GM18499 (cell line): ENCODE data around the gene GNAT3.

Experiments
- ATAC-seq: cut with Tn5 transposase; IDR thresholded peaks from one replicate; pipeline ENCODE4 v1.9.1; 2021; ENCODE audit warnings: moderate number of reproducible peaks; ENCODE audit not compliant: insufficient read depth, unreplicated experiment

Gene GNAT3

GRCh38 chr7:80511964-80512363 is at the start of gene GNAT3:
Gene GNAT3, minus strand, starts transcription at chr7:80512064. Its CDS starts 138 bp downstream, at chr7:80511926.
- ATAC-seq, result no peak

GRCh38 chr7:80558116-80558515 is 46.3 kb upstream of the GNAT3 start:
- ATAC-seq, result no peak

GRCh38 chr7:80552031-80552694 is 40.3 kb upstream of the GNAT3 start:
- ATAC-seq, result no peak

- ATAC-seq, result no peak
Measured at GRCh38 chr7:80550005-80550404, 38.1 kb upstream of the GNAT3 start.

GRCh38 chr7:80548840-80549530 is 37.1 kb upstream of the GNAT3 start:
- no peak for ATAC-seq

- no peak for ATAC-seq
Measured at GRCh38 chr7:80542398-80542797, 30.5 kb upstream of the GNAT3 start.

GRCh38 chr7:80540836-80541235 is 29.0 kb upstream of the GNAT3 start:
- ATAC-seq, result no peak

GRCh38 chr7:80537091-80537490 is 25.2 kb upstream of the GNAT3 start:
- no peak for ATAC-seq

GRCh38 chr7:80536426-80536825 is 24.6 kb upstream of the GNAT3 start:
- ATAC-seq, result no peak

- no peak for ATAC-seq
Measured at GRCh38 chr7:80533287-80533686, 21.4 kb upstream of the GNAT3 start.

GRCh38 chr7:80532153-80532552 is 20.3 kb upstream of the GNAT3 start:
- ATAC-seq, result no peak

GRCh38 chr7:80530136-80530535 is 18.3 kb upstream of the GNAT3 start:
- ATAC-seq, result no peak

- no peak for ATAC-seq
Measured at GRCh38 chr7:80529362-80529761, 17.5 kb upstream of the GNAT3 start.

- no peak for ATAC-seq
Measured at GRCh38 chr7:80528689-80529088, 16.8 kb upstream of the GNAT3 start.

- ATAC-seq, result no peak
Measured at GRCh38 chr7:80526472-80526871, 14.6 kb upstream of the GNAT3 start.

- no peak for ATAC-seq
Measured at GRCh38 chr7:80524693-80525092, 12.8 kb upstream of the GNAT3 start.

- ATAC-seq, result no peak
Measured at GRCh38 chr7:80521809-80522208, 9.9 kb upstream of the GNAT3 start.

GRCh38 chr7:80520199-80520598 is 8.3 kb upstream of the GNAT3 start:
- no peak for ATAC-seq

GRCh38 chr7:80517282-80517747 is 5.5 kb upstream of the GNAT3 start:
- no peak for ATAC-seq

GRCh38 chr7:80515298-80515697 is 3.4 kb upstream of the GNAT3 start:
- no peak for ATAC-seq

- no peak for ATAC-seq
Measured at GRCh38 chr7:80510021-80510420, 1.8 kb downstream of the GNAT3 start.

- ATAC-seq, result no peak
Measured at GRCh38 chr7:80508440-80508839, 3.4 kb downstream of the GNAT3 start.
